Panc1 (cell line): ENCODE data around the gene MBD5.

Experiments
- POLR2AphosphoS5 ChIP-seq: IDR thresholded peaks from 2 replicates; pipeline ENCODE4 v1.6.1; 2012; ENCODE audit warnings: mild to moderate bottlenecking, low read depth, low read length, moderate library complexity
- SIN3A ChIP-seq: IDR thresholded peaks from 2 replicates; pipeline ENCODE4 v1.6.1; 2012; ENCODE audit warnings: low read depth, mild to moderate bottlenecking, low read length, moderate library complexity, borderline replicate concordance; ENCODE audit not compliant: insufficient read depth
- TCF7L2 ChIP-seq: IDR thresholded peaks from 2 replicates; pipeline ENCODE4 v1.6.1; 2011; ENCODE audit warnings: mild to moderate bottlenecking, low read depth, low read length, inconsistent platforms
- TF ChIP-seq, protein P1 (sequence below): fragments of 450-650 bp; IDR thresholded peaks from 2 replicates; pipeline ENCODE4 v1.5.1; 2017; ENCODE audit warnings: mild to moderate bottlenecking

DNA sequence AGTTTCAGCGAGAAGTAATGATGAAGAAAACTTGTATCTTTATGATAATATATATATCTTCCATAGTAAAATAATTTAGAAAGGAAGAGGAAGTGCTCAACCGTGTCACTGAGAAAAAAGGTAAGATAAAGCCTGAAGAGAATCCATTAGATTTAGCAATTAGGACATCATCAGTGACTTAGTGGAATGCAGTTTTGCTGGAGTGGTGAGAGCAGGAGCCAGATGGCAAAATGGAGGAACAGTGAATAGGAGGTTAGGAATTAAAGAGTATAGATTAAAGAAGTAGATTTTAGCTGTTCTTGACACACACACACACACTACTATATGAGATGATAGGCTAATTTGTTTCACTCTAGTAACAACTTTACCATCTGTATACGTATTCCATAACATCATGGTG, 466.5 kb downstream of the MBD5 start:
- no peak for TF ChIP-seq SIN3A
- TF ChIP-seq TCF7L2 = no peak
- TF ChIP-seq, protein P1, sequence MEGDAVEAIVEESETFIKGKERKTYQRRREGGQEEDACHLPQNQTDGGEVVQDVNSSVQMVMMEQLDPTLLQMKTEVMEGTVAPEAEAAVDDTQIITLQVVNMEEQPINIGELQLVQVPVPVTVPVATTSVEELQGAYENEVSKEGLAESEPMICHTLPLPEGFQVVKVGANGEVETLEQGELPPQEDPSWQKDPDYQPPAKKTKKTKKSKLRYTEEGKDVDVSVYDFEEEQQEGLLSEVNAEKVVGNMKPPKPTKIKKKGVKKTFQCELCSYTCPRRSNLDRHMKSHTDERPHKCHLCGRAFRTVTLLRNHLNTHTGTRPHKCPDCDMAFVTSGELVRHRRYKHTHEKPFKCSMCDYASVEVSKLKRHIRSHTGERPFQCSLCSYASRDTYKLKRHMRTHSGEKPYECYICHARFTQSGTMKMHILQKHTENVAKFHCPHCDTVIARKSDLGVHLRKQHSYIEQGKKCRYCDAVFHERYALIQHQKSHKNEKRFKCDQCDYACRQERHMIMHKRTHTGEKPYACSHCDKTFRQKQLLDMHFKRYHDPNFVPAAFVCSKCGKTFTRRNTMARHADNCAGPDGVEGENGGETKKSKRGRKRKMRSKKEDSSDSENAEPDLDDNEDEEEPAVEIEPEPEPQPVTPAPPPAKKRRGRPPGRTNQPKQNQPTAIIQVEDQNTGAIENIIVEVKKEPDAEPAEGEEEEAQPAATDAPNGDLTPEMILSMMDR = no peak
- no peak for TF ChIP-seq POLR2AphosphoS5
